Measurements from ENCODE around the gene DKKL1. TPM values are rescaled to one million over a fixed set of nuclear protein-coding genes. Genes with fewer than 3 reads are reported as not detected.

Gene DKKL1
- 0.44 TPM in 1 of 2 replicates, not detected in the other for total RNA-seq

DNA sequence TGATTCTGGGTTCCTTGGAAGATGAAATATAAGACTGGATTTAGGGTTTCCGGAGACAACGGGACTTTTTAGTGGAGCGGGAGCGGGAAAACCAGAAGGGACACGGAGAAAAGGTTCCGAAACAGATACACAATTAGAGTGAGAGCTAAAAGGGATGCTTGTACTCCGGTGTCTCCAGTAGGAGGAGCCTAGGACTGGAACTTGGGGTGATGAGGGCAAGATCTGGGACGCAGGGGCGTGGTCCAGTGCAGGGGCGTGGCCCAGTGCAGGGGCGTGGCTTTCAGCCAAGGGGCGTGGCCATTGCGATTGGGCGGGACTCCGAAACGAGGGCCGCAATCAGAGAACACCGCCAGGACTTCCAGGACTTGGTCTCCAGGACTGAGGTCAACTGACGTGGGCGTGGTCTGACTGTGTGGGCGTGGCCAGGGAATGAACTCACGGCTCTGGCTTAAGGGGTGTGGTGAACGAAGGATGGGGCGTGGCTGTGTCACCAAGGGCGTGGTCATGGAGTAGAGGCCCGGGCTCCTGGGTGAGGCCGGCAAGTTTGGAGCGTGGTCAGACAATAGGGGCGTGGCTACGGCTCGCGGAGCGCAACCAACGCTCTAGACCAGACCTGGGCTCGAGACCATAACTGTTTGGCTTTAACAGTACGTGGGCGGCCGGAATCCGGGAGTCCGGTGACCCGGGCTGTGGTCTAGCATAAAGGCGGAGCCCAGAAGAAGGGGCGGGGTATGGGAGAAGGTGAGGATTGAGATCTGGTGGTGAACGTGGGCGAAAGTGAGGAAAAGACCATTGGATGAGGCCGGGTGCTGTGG is at the start of gene DKKL1:
TSS of gene DKKL1 (plus strand) at position 610 of the 815 bp plus-strand sequence. CDS start at position 732, 122 bp downstream.

DNA sequence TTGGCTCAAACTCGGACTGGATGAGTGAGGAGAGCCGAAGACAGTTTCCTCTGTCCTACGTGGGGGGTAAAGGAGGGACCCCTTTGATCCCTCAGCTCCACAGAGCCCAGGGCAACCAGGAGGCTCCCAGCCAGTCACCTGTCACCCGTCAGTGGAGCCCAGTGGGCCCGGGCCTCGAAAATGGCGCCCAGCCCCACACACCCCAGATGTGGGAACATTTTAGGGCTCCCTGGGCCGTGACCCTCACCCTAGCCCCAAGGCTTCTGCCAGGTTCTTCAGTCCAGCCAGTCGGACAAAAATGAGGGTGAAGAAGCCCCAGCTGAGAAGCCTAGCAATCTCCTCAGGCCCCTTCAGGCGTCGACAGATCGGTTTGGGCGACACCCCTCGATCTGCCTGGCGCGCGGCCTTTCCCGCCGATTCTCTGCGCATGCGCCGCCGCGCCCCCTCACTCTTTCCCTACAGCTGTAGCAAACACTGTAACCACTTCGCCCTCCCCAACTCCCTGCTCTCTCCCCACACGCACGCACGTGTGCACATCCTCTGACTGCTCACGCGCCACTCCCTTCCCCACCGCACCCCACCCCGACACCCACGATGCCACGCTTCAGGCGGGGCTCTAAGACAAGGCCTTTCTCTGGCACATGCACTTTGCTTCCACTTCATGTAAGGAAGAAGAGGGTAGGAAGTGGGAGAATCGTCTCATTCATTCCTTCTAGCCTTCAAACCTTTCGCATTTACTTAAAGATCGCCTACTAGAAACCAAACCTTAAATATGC is 38.7 kb upstream of the DKKL1 start, which contains the start of gene SLC6A16:
TSS of gene SLC6A16 (minus strand) at position 391 of the 776 bp plus-strand sequence. CDS start 13,844 bp downstream, outside the sequence.

DNA sequence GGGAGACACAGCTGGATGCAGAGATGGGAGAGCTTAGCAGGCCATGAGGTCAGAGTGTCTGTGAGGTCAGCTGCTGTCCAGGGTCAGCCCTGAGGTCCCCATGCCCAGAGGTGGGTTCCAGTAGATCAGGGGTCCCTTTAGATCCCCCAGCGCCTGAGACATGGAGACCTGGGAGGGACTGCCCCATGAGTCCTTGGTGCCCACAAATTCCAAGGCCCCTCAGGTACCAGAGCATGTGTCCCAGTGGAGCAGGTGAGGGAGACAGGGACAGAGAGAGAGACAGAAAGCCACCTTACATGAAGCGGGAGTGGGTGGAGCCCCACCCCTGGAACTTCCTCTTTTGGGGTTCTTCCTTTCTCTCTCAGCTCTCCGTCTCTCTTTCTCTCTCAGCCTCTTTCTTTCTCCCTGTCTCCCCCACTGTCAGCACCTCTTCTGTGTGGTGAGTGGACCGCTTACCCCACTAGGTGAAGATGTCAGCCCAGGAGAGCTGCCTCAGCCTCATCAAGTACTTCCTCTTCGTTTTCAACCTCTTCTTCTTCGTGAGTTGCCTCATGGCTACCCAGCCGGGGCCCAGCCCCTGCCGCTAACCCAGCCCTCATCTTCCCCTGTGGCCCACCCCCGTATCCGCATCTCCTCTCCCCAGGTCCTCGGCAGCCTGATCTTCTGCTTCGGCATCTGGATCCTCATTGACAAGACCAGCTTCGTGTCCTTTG is 28.4 kb upstream of the DKKL1 start, which contains the start of gene CD37:
TSS of gene CD37 (plus strand) at position 336 of the 713 bp plus-strand sequence. CDS start at position 471, 135 bp downstream.

DNA sequence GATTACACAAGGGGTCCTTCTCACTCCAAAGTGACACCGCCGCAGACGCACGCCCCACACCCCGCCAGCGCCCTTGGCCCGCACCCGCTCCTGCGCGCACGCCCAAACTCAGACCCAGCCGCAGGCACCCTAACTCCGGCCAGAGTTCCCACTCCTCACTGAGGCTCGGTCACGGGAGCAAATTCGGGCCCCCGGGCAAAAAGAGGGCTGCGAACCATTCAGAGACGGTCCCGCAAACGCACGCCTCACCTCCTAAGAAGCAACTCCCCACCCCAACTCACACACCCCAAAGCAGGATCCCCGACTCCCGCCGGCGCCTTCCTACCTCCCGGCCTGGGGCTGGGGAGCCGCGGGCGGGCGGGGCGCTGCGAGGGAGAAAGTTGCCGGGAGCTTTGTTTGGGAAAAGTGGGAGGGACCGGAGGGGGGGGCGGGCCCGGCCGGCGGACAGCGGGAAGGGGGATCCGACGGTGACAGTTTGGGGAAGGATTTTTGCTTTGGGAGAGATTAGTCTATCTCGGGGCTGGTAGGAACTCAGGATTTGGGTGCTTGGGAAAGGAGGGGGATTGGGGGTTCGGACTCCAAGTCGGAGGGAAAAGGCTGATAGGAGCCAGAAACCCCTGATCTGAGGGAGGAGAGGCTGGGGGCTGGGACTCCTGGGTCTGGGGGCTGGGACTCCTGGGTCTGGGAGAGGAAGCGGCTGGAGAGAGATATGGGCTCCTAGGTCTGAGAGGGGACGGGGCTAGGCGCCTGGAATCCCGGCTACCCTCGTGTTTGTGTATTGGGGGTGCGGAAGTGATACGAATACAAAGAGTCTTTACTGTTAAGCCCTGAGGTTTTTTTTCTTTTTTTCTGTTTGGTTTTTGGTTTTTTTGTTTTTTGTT is 1.4 kb upstream of the DKKL1 start, which contains the start of gene TEAD2:
TSS of gene TEAD2 (minus strand) at position 369 of the 881 bp plus-strand sequence. CDS start 2,341 bp downstream, outside the sequence.

DNA sequence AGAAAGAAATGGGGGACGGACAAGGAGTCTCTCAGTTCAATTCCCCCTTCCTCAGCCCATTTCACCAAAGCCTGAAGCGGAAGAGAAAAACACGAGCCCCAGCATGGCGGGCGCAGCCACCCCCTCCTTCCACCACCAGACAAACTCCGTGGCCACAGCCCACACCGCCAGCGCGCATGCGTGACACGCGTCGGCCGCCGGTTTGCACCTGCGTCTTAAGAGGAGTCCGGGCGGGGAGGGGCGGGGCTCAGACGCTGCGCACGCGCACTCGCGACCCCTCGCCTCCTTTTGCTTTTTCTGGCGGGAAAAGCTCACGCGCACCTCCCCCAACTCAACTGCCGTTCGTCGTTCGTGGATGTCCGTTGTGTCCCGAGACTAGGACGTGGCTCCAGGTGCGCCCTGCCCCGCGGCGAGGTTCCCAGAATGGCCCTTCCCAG is 24.3 kb downstream of the DKKL1 start, which contains the start of gene KASH5:
TSS of gene KASH5 (plus strand) at position 314 of the 437 bp plus-strand sequence. CDS start 2,635 bp downstream, outside the sequence.

DNA sequence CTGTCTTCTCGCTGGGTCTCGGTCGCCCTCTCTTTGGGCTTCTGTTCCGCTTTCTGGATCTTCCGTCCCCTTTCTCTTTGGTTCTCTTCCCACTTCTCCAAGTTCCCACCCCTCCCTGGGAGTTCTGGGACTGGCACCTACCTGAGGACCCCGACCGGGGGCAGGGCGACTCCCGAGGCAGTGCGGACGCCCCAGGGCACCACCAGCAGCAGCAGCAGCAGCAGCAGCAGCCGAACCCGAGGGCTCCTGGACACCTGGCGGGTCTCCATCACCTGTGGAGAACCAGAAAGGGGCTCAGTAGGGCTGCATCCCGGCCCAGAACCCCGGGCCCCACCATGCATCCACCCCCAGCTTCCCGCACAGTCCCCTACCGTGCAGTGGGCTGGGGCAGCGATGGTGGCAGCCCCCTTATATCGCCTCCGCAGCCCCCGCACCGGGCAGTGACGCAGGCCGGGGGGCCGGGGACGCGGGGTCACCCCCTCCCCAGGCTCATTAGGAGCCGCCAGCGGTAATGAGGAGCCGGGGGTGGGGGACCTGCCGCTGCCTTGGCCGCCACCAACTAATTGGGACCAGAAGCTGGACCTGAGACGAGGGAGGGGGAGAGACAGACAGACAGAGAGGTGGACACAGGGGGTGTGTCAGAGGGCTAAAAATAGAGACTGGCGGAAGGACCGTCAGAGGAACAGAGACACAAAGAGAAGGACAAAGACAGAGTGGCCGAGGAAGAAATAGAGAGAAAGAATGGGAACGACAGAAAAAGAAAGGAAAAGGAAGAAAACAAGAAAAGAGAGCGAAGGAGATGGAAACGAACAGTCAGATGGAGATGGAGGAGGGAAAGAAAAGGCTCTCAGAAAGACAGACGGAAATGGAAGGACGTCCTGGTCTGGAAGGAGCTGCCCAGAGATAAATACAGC is 59.7 kb downstream of the DKKL1 start, which contains the start of gene PTH2:
TSS of gene PTH2 (minus strand) at position 371 of the 914 bp plus-strand sequence. CDS start at position 269, 102 bp downstream.

Other genes with a start within 250 kb of the DKKL1 start
- gene LIN7B, start 249.5 kb upstream of the DKKL1 start, total RNA-seq, result 6.3 and 7.4 TPM in 2 replicates
- gene C19orf73, start 244.7 kb upstream of the DKKL1 start, total RNA-seq, result 0.99 TPM in 1 of 2 replicates, not detected in the other
- gene PPFIA3, start 244.3 kb upstream of the DKKL1 start, total RNA-seq, result 1.0 and 1.5 TPM in 2 replicates
- gene HRC, start 208.5 kb upstream of the DKKL1 start, total RNA-seq, result not detected in 2 replicates
- 23.0 and 27.0 TPM in 2 replicates for gene TRPM4, start 206.1 kb upstream of the DKKL1 start, total RNA-seq
- 0.66 TPM in 1 of 2 replicates, not detected in the other for gene SLC6A16, start 38.7 kb upstream of the DKKL1 start, total RNA-seq
- gene CD37, start 28.5 kb upstream of the DKKL1 start, total RNA-seq, result not detected in 2 replicates
- 18.8 and 24.3 TPM in 2 replicates for gene TEAD2, start 1.5 kb upstream of the DKKL1 start, total RNA-seq
- 0.17 TPM in 1 of 2 replicates, not detected in the other for gene KASH5, start 24.4 kb downstream of the DKKL1 start, total RNA-seq
- gene PTH2, start 59.6 kb downstream of the DKKL1 start, total RNA-seq, result not detected in 2 replicates
- gene GFY, start 61.5 kb downstream of the DKKL1 start, total RNA-seq, result not detected in 2 replicates
- 0.15 and 0.33 TPM in 2 replicates for gene SLC17A7, start 77.7 kb downstream of the DKKL1 start, total RNA-seq
- 103 and 145 TPM in 2 replicates for gene PIH1D1, start 87.9 kb downstream of the DKKL1 start, total RNA-seq
- 16.5 and 33.7 TPM in 2 replicates for gene ALDH16A1, start 89.3 kb downstream of the DKKL1 start, total RNA-seq
- 3.6 and 7.9 TPM in 2 replicates for gene FLT3LG, start 110.3 kb downstream of the DKKL1 start, total RNA-seq
- 2,428 and 4,431 TPM in 2 replicates for gene RPL13A, start 123.7 kb downstream of the DKKL1 start, total RNA-seq
- 2,449 and 2,469 TPM in 2 replicates for gene RPS11, start 132.6 kb downstream of the DKKL1 start, total RNA-seq
- 37.2 and 105 TPM in 2 replicates for gene FCGRT, start 148.8 kb downstream of the DKKL1 start, total RNA-seq
- gene RCN3, start 164.1 kb downstream of the DKKL1 start, total RNA-seq, result 228 and 362 TPM in 2 replicates
- gene NOSIP, start 216.7 kb downstream of the DKKL1 start, total RNA-seq, result 48.5 and 71.3 TPM in 2 replicates
- gene PRRG2, start 217.4 kb downstream of the DKKL1 start, total RNA-seq, result 0.29 and 1.2 TPM in 2 replicates
- 3.8 and 4.5 TPM in 2 replicates for gene PRR12, start 227.3 kb downstream of the DKKL1 start, total RNA-seq